GM19023 (cell line): ENCODE measurements around the gene LINC00237.

Experiments
- ATAC-seq: cut with Tn5 transposase; IDR thresholded peaks from one replicate; pipeline ENCODE4 v1.9.1; 2021; ENCODE audit warnings: mild to moderate bottlenecking, moderate library complexity; ENCODE audit not compliant: unreplicated experiment

LINC00237 gene

DNA sequence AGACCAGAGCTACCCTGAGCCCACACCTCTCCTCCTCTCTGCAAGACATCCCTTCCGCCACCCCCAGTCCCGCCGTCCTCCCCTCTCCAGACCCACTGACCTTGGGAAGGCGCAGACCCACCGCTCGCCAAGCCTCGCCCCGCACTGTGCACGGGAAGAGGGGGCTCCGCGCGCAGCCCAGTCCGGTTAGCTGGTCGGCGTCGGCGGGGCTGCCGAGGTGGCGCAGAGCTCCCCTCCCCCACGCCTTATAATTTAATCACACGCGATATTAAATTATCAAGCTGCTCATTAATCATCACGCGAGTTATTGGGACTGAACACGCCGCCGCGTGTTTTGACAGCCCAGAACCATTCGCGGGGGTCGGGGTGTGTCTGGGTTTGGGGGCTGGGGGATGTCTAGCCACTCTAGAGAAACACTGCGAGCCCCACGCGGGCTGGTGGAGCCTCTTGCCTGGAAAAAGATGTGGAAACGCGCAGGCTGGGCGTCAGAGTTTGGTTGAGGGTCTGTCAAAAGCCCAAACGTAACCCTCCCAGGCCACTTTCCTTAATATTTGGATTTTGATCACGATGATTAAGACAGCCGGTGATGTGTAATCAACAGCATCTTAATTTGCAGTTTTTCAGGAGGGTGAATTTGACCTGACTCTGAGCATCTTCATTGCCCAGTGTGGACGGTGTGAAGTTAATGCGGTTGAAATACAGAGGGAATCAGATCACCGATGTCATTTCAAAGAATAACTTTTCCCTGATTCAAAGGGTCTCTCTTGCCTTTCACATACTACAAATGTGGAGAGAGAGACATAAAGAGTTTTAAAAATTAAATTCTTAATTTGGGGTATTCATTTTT lies at the start of gene LINC00237:
TSS of gene LINC00237 (minus strand) at position 188 of the 847 bp plus-strand sequence.
- no peak for ATAC-seq

DNA sequence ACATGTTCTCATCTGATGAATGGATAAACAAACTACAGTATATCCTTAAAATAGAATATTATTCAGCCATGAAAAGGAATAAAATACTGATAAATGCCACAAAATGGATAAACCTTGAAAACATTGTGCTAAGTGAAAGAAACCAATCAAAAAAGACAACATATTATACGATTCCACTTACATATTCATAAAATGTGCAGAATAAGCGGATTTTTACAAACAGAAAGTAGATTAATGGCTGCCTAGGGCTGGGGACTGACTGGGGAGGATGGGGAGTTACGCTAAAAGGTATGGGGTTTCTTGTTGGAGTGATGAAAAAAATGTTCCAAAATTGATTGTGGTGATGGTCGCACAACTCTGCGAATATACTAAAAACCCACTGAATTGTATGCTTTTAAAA lies 49.1 kb upstream of the LINC00237 start:
- no peak for ATAC-seq

DNA sequence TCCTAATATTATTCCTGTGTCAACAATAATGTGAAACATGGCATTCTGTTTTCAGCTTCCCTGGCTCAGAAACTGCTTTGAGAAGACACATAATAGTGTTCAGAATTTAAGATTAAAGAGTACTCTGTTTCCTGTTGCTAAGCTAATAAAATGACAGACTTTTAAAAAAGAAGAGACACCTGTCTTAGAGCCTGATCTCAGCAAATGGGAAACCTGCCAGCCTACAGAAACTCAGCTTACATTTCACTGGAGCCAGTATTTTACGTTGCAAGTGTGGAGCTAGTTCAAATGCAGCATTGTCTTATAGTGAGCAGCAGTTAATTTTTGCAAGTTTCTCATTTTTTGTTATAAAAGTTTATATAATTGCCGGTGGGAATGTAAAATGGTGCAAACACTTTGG lies 48.5 kb upstream of the LINC00237 start:
- ATAC-seq, result no peak

DNA sequence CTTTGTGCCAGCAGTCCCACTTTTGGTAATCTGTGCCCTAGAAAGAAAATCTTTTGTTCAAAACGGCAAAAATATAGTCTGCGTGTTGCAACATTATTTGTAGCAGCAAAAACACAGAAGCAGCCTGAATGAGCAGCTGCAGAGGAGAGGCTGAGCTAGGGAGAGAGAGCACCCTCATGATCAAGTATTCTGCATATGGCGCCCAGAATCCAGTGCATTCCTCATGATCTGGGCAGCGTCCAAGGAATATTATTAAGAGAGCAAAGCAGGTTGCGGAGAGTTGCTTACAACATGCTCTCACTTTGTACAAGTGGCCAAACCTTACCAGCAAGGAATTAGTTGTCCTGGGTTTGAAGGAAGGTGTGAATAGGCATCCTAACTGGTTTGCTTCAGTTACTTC lies 45.6 kb upstream of the LINC00237 start:
- no peak for ATAC-seq

DNA sequence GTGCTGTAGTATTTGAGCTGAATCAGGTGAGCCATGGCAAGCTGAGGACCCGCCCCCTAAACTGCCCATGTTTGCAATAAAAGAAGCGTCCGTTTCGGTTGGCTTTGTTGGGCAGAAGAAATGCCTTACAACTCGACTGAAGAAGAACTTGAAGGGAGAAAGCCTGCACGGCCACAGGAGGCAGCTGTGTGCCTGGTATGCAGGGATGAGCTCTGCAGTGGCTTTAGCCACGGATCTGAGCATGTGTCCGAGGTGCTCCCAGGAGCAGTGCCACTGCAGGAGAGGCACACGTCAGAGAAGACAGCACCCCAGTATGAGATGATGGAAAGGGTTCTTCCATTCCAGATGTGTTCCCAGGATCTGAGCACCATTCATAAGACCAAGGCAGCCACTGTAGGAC lies 43.2 kb upstream of the LINC00237 start:
- no peak for ATAC-seq

DNA sequence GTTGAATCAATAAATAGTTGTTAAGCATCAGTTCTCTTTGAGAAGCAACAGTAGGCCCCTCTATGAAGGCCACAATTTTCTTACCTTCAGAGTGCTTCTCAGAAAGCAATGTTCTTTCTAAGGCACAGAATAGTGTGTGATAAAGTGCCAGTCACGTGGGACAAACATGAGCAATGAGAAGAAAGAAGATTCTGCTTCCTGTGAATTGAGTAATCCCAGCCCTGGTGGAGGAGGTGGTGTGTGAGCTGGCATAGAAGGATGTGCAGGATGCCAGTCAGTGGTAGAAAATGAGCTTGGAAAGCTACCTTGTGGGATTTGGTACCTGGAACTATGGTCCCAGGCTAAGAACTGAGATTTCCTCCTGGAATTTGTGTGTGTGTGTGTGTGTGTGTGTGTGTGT lies 41.4 kb upstream of the LINC00237 start:
- no peak for ATAC-seq

DNA sequence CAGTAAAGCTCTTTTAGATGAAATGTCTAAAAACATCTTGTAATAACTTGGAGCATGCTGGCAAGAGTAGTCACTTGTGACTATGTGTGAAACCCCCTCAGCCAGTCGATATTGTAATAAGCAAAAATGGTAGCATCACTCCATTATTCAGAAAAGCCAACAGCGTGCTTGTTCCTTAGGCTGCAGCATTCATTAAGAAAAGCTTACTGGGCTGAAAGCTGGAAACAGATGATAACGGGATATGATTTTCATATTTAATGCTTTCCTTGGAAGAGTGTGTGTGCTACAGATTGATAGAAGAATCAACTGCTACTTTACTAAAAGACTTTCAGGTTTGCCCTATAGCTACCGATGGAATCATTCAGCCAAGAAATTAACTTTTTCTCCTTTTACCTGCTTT lies 40.1 kb upstream of the LINC00237 start:
- no peak for ATAC-seq

DNA sequence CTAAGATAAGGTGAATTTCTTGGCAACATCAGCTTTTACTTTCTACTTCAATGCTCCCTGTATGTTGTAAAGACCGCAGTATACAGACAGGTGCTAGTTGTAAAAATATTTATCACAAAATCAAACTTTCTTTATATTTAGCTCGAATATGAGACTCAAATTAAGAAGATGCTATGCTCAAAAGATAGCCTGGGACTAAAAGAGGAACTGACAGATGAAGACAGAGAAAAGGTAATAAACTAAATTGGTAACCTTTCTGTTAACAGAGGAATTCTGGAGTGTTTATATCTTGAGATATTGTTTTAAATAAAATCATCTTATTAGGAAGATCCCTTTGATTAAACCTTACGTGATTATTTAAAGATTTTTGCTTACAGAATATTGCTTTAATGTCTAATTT lies 39.3 kb upstream of the LINC00237 start:
- no peak for ATAC-seq

DNA sequence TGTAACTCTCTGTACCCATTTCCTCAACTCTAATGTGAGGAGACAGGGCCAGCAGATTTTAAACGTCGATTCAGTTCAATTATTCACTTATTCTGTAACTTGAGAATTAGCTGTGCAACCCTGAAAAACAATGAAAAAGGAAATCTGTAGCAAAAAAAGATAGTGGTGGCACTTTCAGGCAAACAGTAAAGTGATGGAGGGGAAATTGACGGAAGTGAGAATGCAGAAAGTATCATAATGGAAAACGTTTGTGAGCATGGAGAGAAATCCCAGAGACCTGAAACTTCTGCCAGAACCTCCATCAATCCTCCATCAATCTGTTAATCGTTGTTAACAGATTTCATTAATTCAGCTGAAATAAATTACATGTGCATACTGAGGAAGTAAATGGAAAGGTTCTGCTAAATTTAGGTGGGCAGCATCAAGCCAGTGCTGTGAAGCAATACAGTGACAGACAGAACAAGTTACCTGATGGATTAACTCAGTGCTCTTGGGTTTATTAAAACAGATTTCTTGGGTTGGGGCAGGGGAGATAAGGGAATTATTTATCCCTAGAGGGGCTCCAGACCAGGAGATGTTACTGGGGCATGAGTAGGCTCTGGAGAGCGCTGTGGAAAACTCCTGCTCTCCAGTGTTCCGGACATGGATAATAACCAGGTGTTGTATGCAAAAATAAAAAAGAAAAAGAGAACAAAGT lies 37.2 kb upstream of the LINC00237 start:
- no peak for ATAC-seq

DNA sequence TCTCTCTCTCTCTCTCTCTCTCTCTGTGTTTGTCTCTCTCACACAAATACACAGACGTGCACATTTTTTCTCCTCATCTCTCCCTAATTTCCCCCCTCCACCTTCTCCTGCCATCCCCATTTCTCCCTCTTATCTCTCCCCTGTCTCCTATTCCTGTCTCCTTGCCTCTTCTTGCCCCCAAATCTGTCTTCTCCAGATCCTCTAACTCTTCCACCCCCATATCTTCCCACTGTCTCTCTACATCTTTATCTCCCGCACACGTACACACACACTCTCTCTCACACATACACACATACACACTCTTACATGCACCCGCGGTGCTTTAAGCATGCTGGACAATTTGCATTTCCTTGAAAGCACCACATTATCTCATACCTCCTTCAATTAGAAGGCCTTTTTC lies 35.7 kb upstream of the LINC00237 start:
- no peak for ATAC-seq

DNA sequence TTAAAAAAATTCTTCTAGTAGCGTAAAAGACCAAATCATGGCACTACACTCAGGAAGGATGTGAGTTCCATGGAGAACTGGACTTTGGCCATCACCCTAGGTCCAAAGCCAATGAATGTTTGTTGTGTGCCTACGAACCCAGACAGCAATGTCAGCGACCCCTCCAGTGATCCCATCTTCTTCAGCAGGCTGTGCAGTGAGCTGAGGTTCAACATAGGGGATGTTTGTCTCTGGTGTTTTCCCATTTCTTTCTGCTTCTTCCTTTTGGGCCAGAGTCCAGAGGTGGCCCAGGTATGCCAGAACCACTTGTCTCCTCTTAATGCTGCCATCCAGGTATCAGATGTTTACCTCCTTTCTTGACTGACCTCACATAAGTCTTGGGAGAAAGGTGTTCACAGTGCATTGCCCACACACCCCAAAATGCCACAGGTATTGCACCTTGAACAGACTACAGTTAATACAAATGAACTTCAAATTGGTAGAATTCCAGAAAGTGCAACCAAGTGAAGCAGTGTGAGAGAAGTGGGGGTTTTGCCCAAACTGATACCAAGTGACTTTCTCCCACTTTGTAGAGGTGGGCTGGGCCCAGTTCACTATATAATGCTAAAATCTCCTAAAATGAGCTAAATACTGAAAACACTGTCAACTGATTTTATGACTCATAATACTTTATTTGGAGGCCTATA lies 33.9 kb upstream of the LINC00237 start:
- no peak for ATAC-seq

DNA sequence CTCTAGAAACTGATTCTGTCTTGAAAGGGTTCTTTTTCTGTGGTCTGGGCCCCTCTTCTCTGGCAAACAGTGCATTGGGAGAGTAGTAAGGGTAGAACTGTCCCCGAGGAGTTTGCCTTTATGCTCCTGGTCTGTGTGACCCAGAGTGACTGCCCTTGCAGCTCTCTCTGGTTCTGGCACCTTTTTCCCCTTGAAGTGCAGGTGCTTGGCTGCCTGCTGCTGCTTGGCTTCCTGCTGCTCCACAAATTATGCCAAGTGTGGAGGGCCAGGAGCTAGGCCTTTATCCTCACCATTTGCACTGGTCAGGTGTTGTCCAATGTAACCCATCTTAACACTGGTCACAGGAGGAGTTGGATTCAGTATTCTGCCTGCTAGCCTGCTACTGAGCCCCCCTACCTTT lies 30.9 kb upstream of the LINC00237 start:
- ATAC-seq, result no peak

DNA sequence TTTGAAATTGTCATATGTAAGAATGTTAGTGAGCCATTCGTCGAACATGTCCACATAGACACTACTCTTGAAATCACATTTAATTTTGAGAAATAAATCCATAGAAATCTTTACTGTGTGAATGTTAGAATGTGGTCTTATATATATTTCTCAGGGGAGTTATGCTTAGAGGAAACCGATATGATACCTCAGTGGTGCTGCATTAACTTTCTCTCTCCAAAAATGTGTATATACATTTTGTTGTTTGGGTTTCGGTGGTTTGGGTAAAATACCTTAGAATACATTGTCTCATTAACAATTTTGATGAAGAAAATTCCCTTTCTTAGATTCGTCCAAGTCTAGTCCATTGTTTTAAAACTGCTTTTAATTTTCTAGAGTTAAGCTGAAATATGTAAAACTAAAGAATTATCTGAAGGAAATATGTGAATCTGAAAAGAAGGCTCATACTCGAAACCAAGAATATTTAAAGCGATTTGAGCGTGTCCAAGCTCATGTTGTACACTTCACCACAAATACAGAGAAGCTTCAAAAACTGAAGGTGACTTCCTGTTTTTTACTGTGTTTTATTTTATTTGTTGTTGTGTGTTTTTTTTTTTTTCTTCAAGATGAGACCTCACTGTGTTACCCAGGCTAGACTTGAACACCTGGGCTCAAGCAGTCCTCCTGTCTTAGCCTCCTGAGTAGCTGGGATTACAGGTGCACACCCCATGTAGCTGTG lies 30.0 kb upstream of the LINC00237 start:
- no peak for ATAC-seq

DNA sequence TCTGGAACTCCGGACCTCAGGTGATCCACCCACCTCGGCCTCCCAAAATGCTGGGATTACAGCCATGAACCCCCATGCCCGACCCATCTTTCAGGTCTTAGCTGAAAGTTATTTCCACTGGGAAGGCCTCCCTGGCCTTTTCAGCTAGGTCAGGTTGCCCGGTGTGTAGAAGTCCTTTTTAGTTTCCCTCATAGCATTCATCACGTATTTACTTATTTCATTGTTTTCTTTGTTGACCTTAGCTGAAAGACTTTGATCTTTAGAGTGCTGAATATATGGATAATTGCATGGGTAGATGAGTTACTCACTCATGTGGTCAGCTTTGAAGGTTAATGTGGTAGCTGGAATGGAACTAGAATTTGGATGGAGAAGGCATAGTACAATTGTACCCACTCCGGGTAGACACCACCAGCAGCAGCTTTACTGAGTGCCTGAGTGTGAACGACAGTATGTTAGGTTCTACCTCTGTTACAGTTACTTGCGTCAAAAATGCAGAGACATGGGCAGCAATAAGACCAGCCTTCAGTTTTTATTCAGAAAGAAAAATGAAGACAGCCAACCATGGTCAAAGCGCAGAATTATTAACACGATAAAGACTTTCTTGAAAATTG lies 28.8 kb upstream of the LINC00237 start:
- ATAC-seq, result no peak

DNA sequence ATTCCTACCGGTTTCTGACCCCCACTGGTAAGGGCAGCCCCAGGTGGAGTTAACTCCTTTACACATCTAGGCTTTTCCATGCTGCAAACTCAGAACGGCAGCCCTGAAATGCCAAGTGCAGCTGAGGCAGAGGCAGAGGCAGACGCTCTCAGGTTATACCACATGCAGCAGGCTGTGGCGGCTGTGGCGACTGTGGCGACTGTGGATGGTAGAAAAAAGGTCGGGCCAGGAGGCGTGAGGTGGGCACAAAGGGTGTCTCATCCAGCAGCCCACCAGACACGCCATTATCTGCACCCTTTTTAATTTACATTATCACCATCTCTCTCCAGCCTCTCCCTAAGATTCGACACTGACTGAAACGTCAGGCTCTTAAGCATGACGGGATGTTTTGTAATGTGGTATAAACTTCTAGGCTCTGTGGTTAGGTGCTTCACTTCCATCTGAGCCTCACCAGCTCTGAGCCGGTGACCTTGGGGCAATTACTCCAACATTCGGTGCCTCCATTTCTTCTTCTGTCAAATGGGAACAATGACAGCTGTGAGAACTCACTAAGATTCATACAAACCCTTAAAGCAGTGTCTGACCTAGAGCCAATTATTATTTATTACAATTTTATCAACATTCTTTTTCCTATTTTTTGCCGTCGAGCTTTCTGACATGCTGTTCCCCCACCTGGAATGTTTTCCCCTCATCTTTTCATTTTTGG lies 27.9 kb upstream of the LINC00237 start:
- no peak for ATAC-seq

DNA sequence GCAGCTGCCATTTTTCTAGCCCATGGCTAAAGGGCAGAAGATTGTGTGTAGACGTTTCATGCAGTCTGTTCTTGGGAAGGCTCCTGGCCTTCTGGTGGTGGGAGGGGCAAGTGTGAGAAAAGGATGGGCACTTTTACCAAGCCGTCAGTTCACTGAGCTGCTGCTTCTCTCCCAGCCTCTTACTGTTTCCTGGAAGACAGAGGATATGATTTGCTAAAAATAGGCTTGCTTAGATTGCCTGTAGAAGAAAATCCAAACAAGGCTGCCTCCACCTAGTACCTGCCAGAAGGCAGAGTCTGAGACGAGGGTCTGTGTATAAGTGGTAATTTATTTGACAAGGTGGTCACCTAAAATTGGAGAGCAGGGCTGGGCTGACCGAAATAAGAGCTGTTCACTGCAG lies 27.2 kb upstream of the LINC00237 start:
- no peak for ATAC-seq

DNA sequence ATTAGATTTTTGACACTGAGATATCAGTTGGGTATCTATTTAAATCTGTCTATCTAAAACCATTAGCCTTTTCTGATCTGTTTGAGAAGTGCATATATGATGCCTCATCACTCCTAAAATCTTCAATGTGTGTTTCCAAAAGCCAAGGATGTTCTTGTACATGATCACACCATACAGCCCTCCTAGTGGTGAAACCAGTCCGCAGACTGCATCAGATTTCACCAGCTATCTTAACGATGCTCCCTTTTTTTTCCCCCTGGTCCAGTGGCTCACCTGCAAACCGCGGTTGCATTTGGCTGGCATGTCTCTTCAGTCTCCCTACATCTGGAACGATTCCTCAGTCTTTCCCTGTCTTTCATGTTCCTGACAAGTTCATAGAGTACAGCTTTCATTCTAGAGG lies 23.7 kb upstream of the LINC00237 start:
- ATAC-seq, result no peak

DNA sequence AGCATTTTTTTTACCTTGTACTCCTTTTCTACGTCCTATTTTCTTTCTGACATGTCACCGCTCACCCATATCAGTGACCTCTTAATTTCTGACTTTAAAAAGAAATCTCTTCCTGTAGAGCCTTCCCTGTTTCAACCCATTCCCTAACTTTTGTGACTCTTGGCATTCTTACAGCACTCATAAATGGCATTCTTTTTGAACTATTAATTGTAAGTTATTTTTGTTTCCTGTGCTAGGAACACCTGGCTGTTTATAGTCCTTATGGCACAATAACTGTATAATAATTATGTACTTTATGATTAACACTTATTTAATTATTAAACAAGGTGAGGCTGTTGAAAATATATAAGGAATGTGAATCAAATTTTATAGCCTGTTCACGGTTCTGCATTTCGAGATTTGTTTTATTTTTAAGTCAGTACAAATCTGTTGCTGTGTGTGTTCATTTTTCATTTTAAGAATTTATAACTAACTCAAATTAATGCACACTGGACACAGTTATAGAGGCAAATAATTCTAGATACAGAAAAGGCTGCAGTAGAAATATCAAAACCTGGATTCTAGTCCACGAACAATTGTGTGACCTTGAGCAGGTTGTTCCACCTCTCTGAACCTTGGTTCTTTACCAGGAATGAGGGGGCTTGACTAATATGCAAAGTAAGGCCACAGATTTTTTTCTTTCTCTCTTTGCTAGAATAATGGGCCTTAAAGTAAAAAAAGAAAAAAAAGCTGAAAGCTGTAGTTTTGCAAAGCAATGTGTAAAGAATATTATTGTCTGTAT lies 21.2 kb upstream of the LINC00237 start:
- no peak for ATAC-seq

DNA sequence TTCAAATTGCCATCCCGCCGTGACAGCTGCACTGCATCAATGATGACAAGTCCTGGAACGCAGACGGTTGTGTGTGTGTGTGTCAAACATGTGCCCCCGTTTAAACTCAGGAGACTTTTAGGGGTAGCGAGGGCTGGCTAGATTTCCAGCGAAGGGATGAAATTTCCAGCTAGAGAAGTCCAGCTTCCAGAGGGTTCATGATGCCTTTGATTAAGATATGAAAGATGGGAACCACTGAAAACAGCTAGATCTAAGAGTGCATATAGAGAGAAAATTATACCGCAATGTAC lies 20.4 kb upstream of the LINC00237 start:
- no peak for ATAC-seq
